Parathyroid adenoma (tissue), 2 donors: ENCODE measurements around the gene CIC.

Experiments
- H2AFZ ChIP-seq: fragments of 300-600 bp; sonication (generic); one replicate; pipeline ENCODE4 v1.7.0; 2017; ENCODE audit warnings: antibody characterized with exemption, mild to moderate bottlenecking
- H3K27ac ChIP-seq: fragments of 300-600 bp; sonication (generic); one replicate; pipeline ENCODE4 v1.7.0; 2017
- H3K27me3 ChIP-seq: fragments of 300-600 bp; sonication (generic); one replicate; pipeline ENCODE4 v1.7.0; 2017; ENCODE audit warnings: low read length; ENCODE audit not compliant: control insufficient read depth, insufficient read depth
- H3K36me3 ChIP-seq: fragments of 300-600 bp; sonication (generic); one replicate; pipeline ENCODE4 v1.7.0; 2017; ENCODE audit warnings: low read length; ENCODE audit not compliant: control insufficient read depth, insufficient read depth
- H3K4me1 ChIP-seq: fragments of 300-600 bp; sonication (generic); one replicate; pipeline ENCODE4 v1.7.0; 2017; ENCODE audit warnings: control low read depth
- H3K4me2 ChIP-seq: fragments of 300-600 bp; sonication (generic); one replicate; pipeline ENCODE4 v1.7.0; 2017; ENCODE audit warnings: low read length
- H3K4me3 ChIP-seq: fragments of 300-600 bp; sonication (generic); one replicate; pipeline ENCODE4 v1.7.0; 2017; ENCODE audit warnings: low read depth, low read length
- H3K79me2 ChIP-seq: fragments of 300-600 bp; sonication (generic); one replicate; pipeline ENCODE4 v1.7.0; 2017; ENCODE audit warnings: control low read depth
- H3K9ac ChIP-seq: fragments of 300-600 bp; sonication (generic); one replicate; pipeline ENCODE4 v1.7.0; 2017; ENCODE audit warnings: mild to moderate bottlenecking
- H3K9me3 ChIP-seq: fragments of 300-600 bp; sonication (generic); one replicate; pipeline ENCODE4 v1.7.0; 2017; ENCODE audit warnings: low read length; ENCODE audit not compliant: control insufficient read depth
- TF ChIP-seq, protein P1 (sequence below): fragments of 300-600 bp; sonication (generic); IDR thresholded peaks from one replicate; pipeline ENCODE4 v1.7.0; 2017; ENCODE audit warnings: antibody characterized with exemption, mild to moderate bottlenecking
- donor health status: primary hyperparathyroidism.

The CIC gene

GRCh38 chr19:42309686-42310085, 40.6 kb downstream of the CIC start:
- no peak overlapping the region for H3K27ac ChIP-seq
- H3K27me3 ChIP-seq: no peaks in the 10 kb centered on the region
- H3K9ac ChIP-seq: no peak overlapping the region
- H3K9me3 ChIP-seq: no peaks in the 10 kb centered on the region
- TF ChIP-seq, protein P1, sequence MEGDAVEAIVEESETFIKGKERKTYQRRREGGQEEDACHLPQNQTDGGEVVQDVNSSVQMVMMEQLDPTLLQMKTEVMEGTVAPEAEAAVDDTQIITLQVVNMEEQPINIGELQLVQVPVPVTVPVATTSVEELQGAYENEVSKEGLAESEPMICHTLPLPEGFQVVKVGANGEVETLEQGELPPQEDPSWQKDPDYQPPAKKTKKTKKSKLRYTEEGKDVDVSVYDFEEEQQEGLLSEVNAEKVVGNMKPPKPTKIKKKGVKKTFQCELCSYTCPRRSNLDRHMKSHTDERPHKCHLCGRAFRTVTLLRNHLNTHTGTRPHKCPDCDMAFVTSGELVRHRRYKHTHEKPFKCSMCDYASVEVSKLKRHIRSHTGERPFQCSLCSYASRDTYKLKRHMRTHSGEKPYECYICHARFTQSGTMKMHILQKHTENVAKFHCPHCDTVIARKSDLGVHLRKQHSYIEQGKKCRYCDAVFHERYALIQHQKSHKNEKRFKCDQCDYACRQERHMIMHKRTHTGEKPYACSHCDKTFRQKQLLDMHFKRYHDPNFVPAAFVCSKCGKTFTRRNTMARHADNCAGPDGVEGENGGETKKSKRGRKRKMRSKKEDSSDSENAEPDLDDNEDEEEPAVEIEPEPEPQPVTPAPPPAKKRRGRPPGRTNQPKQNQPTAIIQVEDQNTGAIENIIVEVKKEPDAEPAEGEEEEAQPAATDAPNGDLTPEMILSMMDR: no peak
- H3K4me2 ChIP-seq: no peak overlapping the region
- H3K4me1 ChIP-seq: peaks cover 7% of the 10 kb centered on the region
- no peak overlapping the region for H3K4me3 ChIP-seq
- H3K36me3 ChIP-seq: no peaks in the 10 kb centered on the region
- no peaks in the 10 kb centered on the region for H3K79me2 ChIP-seq
- peak overlapping the region; percentile 43 for H2AFZ ChIP-seq

- H3K4me1 ChIP-seq: peaks cover 12% of the 10 kb centered on the region
- no peak overlapping the region for H3K27ac ChIP-seq
- no peaks in the 10 kb centered on the region for H3K36me3 ChIP-seq
- no peaks in the 10 kb centered on the region for H3K79me2 ChIP-seq
- no peaks in the 10 kb centered on the region for H3K27me3 ChIP-seq
- TF ChIP-seq, protein P1: peak; percentile 3
- no peak overlapping the region for H3K4me3 ChIP-seq
- no peak overlapping the region for H2AFZ ChIP-seq
- no peak overlapping the region for H3K4me2 ChIP-seq
- H3K9me3 ChIP-seq: no peaks in the 10 kb centered on the region
- no peak overlapping the region for H3K9ac ChIP-seq
These were observed 42.6 kb downstream of the CIC start for GRCh38 chr19:42311657-42312056.

DNA sequence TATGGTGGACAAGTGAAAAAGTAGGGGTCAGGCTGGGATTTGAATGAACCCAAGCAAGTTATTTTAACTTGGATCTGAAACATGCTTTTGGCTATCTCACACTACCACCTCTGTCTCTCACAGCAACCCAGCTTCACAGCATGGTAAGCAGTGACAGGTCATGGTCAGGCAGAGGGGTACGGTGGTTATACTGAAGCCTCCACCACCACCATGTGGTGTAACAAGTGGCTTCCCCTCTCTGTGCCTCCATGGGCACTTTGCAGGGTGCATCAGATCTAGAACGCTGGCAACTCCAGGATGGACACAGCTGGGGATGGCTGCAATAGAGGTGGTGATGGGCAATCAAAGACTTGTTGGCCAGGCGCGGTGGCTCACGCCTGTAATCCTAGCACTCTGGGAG, 43.3 kb downstream of the CIC start:
- TF ChIP-seq, protein P1: no peak
- H2AFZ ChIP-seq: peak overlapping the region; percentile 35
- no peak overlapping the region for H3K9ac ChIP-seq
- H3K4me1 ChIP-seq: peaks cover 19% of the 10 kb centered on the region
- no peaks in the 10 kb centered on the region for H3K9me3 ChIP-seq
- H3K27ac ChIP-seq: no peak overlapping the region
- no peaks in the 10 kb centered on the region for H3K27me3 ChIP-seq
- no peaks in the 10 kb centered on the region for H3K79me2 ChIP-seq
- no peak overlapping the region for H3K4me2 ChIP-seq
- H3K4me3 ChIP-seq: no peak overlapping the region
- no peaks in the 10 kb centered on the region for H3K36me3 ChIP-seq

GRCh38 chr19:42313096-42313839, 44.2 kb downstream of the CIC start, which contains the start of gene TMEM145:
Gene TMEM145 (plus strand): TSS chr19:42313309. CDS start chr19:42313377, 68 bp downstream.
- TF ChIP-seq, protein P1: peak; percentile 34
- Histone ChIP-seq H3K79me2 (no peaks in the 10 kb centered on the region), H3K27ac (peak within 1 kb of the TSS; percentile 66), H3K36me3 (no peaks in the 10 kb centered on the region), H2AFZ (peak within 1 kb of the TSS; percentile 86), H3K4me3 (peak within 1 kb of the TSS; percentile 63), H3K9ac (peak within 1 kb of the TSS; percentile 58), H3K9me3 (no peaks in the 10 kb centered on the region), H3K27me3 (no peaks in the 10 kb centered on the region), H3K4me1 (peaks cover 21% of the 10 kb centered on the region), H3K4me2 (peak within 1 kb of the TSS; percentile 91)
